ENCODE data around the gene ALDH3B2. TPM values are rescaled to one million over a fixed set of nuclear protein-coding genes. Genes with fewer than 3 reads are reported as not detected.

Gene ALDH3B2
- total RNA-seq, 1 experiment from 2014 or later = not detected

DNA sequence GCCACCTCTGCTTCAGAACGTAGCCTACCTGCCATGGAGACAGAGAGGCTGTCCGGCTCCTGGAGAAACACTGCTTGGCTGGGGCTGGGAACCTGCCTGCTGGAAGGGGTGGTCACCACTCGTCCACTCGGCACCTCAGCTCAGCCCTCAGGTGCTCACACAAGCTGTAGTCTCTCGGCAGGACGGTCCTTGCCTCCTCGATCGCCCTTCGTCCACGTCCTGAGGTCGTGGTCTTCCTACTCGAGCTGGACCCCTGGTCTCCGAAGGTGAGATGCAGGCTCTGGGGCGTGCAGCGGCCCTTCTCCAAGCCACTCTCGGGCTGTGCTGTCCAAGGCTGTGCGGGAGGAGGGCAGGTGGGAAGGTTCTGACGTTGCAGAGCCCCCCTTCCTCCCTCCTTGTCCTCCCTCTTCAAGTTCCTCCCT, 35.0 kb downstream of the ALDH3B2 start, which contains the start of gene TBX10:
TBX10 (minus strand) TSS at position 326 of the 422 bp plus-strand sequence; CDS start at position 35, 291 bp downstream.
- Histone ChIP-seq H3K27ac (ENCODE audit: insufficient read length, low read depth, low read length) (no peak within 1 kb of the TSS), H3K18ac (ENCODE audit: insufficient read length, low read depth, low read length) (no peak within 1 kb of the TSS)
- H3K27ac Mint-ChIP-seq = no peak within 1 kb of the TSS; a peak in 1 of 7 replicates

More for the DNA sequence above, 35.0 kb downstream of the ALDH3B2 start, which contains the start of gene TBX10:
- Histone ChIP-seq H2BK120ac (ENCODE audit: low read depth, low read length, poor library complexity, severe bottlenecking) (no peak within 1 kb of the TSS), H2BK12ac (ENCODE audit: insufficient read length, low read depth, low read length) (no peak within 1 kb of the TSS), H2BK5ac (ENCODE audit: insufficient read length, low read length) (no peak within 1 kb of the TSS), H3K23ac (ENCODE audit: insufficient read length, low read depth, low read length) (no peak within 1 kb of the TSS), H3K79me2 (ENCODE audit: insufficient read depth, low read length) (no peaks in the 10 kb centered on the region), H4K91ac (ENCODE audit: insufficient read length, low read depth, low read length) (no peak within 1 kb of the TSS), H3K56ac (ENCODE audit: insufficient read length, low read depth, low read length) (no peak within 1 kb of the TSS), H3K23me2 (ENCODE audit: insufficient read length, low read depth, low read length, poor library complexity, severe bottlenecking) (no peaks in the 10 kb centered on the region), H3K9ac (ENCODE audit: extremely low read depth, insufficient read length, low read length) (no peak within 1 kb of the TSS), H3K27me3 (ENCODE audit: insufficient read depth, low read length) (peaks cover 7% of the 10 kb centered on the region; the same call in 1 of the 2 replicates), H2AFZ (ENCODE audit: low read length) (no peak within 1 kb of the TSS), H4K8ac (replicated peaks; ENCODE audit: insufficient read length, low read depth, low read length) (no peak within 1 kb of the TSS), H3K14ac (ENCODE audit: insufficient read depth, low read length) (no peak within 1 kb of the TSS; the same call in 1 of the 2 replicates), H3K4me1 (ENCODE audit: insufficient read depth, low read length) (no peaks in the 10 kb centered on the region), H3T11ph (ENCODE audit: low read length) (no peak within 1 kb of the TSS), H4K5ac (ENCODE audit: insufficient read length, low read depth, low read length) (no peak within 1 kb of the TSS), H2BK15ac (ENCODE audit: low read depth, low read length) (no peak within 1 kb of the TSS), H3K9me3 (ENCODE audit: control insufficient read depth, low read depth, low read length) (no peaks in the 10 kb centered on the region), H3K4me2 (ENCODE audit: insufficient read depth, insufficient read length, low read length) (no peak within 1 kb of the TSS), H2BK20ac (ENCODE audit: low read depth, low read length, poor library complexity, severe bottlenecking) (no peak within 1 kb of the TSS), H2AK5ac (ENCODE audit: insufficient read length, low read length) (no peak within 1 kb of the TSS), H4K20me1 (ENCODE audit: control insufficient read depth, insufficient read depth, insufficient read length) (no peaks in the 10 kb centered on the region), H3K79me1 (ENCODE audit: insufficient read depth, low read depth, low read length, poor library complexity, severe bottlenecking) (no peaks in the 10 kb centered on the region), H3K4ac (ENCODE audit: low read depth, low read length) (no peak within 1 kb of the TSS)
- peaks cover 54% of the 10 kb centered on the region for H3K27me3 Mint-ChIP-seq (ENCODE audit: low read depth)
- no CpG with 5 or more reads among the region's 18 CpGs for WGBS (ENCODE audit: extremely low coverage, insufficient read length, low lambda C conversion rate)
- TF ChIP-seq, protein P1, sequence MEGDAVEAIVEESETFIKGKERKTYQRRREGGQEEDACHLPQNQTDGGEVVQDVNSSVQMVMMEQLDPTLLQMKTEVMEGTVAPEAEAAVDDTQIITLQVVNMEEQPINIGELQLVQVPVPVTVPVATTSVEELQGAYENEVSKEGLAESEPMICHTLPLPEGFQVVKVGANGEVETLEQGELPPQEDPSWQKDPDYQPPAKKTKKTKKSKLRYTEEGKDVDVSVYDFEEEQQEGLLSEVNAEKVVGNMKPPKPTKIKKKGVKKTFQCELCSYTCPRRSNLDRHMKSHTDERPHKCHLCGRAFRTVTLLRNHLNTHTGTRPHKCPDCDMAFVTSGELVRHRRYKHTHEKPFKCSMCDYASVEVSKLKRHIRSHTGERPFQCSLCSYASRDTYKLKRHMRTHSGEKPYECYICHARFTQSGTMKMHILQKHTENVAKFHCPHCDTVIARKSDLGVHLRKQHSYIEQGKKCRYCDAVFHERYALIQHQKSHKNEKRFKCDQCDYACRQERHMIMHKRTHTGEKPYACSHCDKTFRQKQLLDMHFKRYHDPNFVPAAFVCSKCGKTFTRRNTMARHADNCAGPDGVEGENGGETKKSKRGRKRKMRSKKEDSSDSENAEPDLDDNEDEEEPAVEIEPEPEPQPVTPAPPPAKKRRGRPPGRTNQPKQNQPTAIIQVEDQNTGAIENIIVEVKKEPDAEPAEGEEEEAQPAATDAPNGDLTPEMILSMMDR (conservative IDR thresholded peaks at IDR 0.05) = no peak
- DNase-seq = peak; percentile 28
- H3K9me3 Mint-ChIP-seq = peaks cover 0 to 4% of the 10 kb centered on the region in 2 experiments; a peak in 2 of 5 replicates
- H3K4me1 Mint-ChIP-seq = peaks cover 6 to 10% of the 10 kb centered on the region in 2 experiments; a peak in 3 of 4 replicates
- H3K4me3 Mint-ChIP-seq = no peak within 1 kb of the TSS
- H3K36me3 Mint-ChIP-seq (ENCODE audit: insufficient read depth in 1 of 3, low read depth in 3 of 3) = no peaks in the 10 kb centered on the region; a peak in 1 of 7 replicates
